Suppressor macrophage treated with lipopolysaccharide for 1 hour (primary cell): Measurements from ENCODE around the gene FMN1.
A peak's percentile ranks its signal among the peaks of the same experiment; 100 is the strongest.
"Not testable (repeated sequence)": the region's sequence is repeated elsewhere in the genome, so short reads cannot be mapped to it uniquely, and the experiment has no call there.

Experiments used
- DNase-seq, 3 donors: peaks; one replicate each; pipeline ENCODE4 v3.0.0-alpha.2; 2020 to 2022

FMN1 gene

GRCh38 chr15:32959077-32959476 is 235.4 kb downstream of the FMN1 start:
- DNase-seq = no peak

GRCh38 chr15:32957219-32957618 is 237.3 kb downstream of the FMN1 start:
- no peak for DNase-seq

- no peak for DNase-seq
These were observed 237.8 kb downstream of the FMN1 start for GRCh38 chr15:32956711-32957110.

- peak; percentile 37 to 49 (median 40) for DNase-seq
These were observed 238.5 kb downstream of the FMN1 start for GRCh38 chr15:32956006-32956405.

- no peak for DNase-seq
These were observed 241.0 kb downstream of the FMN1 start for GRCh38 chr15:32953533-32953910.

GRCh38 chr15:32952901-32953532 is 241.5 kb downstream of the FMN1 start:
- no peak for DNase-seq

- DNase-seq = no peak
These were observed 242.6 kb downstream of the FMN1 start for GRCh38 chr15:32951736-32952464.

GRCh38 chr15:32950051-32950450 is 244.5 kb downstream of the FMN1 start:
- DNase-seq = not testable (repeated sequence)

- no peak for DNase-seq
These were observed 248.3 kb downstream of the FMN1 start for GRCh38 chr15:32946210-32946609.

- DNase-seq = no peak
These were observed 250.1 kb downstream of the FMN1 start for GRCh38 chr15:32944431-32944830.

GRCh38 chr15:32943711-32944110 is 250.8 kb downstream of the FMN1 start:
- DNase-seq = peak in 2 of 3 donors; percentile 7 to 22

- no peak for DNase-seq
These were observed 252.1 kb downstream of the FMN1 start for GRCh38 chr15:32942401-32942841.

GRCh38 chr15:32941823-32942222 is 252.7 kb downstream of the FMN1 start:
- no peak for DNase-seq

GRCh38 chr15:32936976-32937375 is 257.5 kb downstream of the FMN1 start:
- DNase-seq = no peak

GRCh38 chr15:32936283-32936918 is 258.1 kb downstream of the FMN1 start:
- peak; percentile 18 to 26 (median 21) for DNase-seq

- no peak for DNase-seq
These were observed 259.4 kb downstream of the FMN1 start for GRCh38 chr15:32935139-32935538.

- DNase-seq = no peak
These were observed 261.3 kb downstream of the FMN1 start for GRCh38 chr15:32933236-32933635.

- no peak for DNase-seq
These were observed 265.6 kb downstream of the FMN1 start for GRCh38 chr15:32928876-32929275.

- no peak for DNase-seq
These were observed 267.4 kb downstream of the FMN1 start for GRCh38 chr15:32927124-32927523.

- DNase-seq = no peak
These were observed 271.3 kb downstream of the FMN1 start for GRCh38 chr15:32923176-32923575.

GRCh38 chr15:32922541-32922940 is 272.0 kb downstream of the FMN1 start:
- no peak for DNase-seq

GRCh38 chr15:32919749-32920414 is 274.6 kb downstream of the FMN1 start:
- DNase-seq = no peak

GRCh38 chr15:32918547-32918946 is 276.0 kb downstream of the FMN1 start:
- DNase-seq = no peak

- no peak for DNase-seq
These were observed 283.7 kb downstream of the FMN1 start for GRCh38 chr15:32910839-32911238.
